Activated naive CD8-positive, alpha-beta T cell treated with anti-CD3 and anti-CD28 coated beads, Interleukin-2, amount 50 U/mL, for 24 hours (primary cell): ENCODE data around the gene EFCAB11.
"Not testable (repeated sequence)": the region's sequence is repeated elsewhere in the genome, so short reads cannot be mapped to it uniquely, and the experiment has no call there.

Experiments used
- ATAC-seq: fragments of 150-1000 bp; cut with Tn5 transposase; one replicate; pipeline ENCODE4 v1.10.0; 2021
- DNase-seq: peaks from one replicate; pipeline ENCODE4 v3.0.0; 2021
- H3K27ac Mint-ChIP-seq: one replicate; pipeline ENCODE4 v1.8.0; 2021; ENCODE audit warnings: mild to moderate bottlenecking, mixed read lengths
- H3K27me3 Mint-ChIP-seq: one replicate; pipeline ENCODE4 v1.8.0; 2021; ENCODE audit warnings: mixed read lengths
- H3K36me3 Mint-ChIP-seq: one replicate; pipeline ENCODE4 v1.8.0; 2021; ENCODE audit warnings: low read depth, mixed read lengths
- H3K4me1 Mint-ChIP-seq: one replicate; pipeline ENCODE4 v1.8.0; 2021; ENCODE audit warnings: mixed read lengths
- H3K4me3 Mint-ChIP-seq: one replicate; pipeline ENCODE4 v1.8.0; 2021; ENCODE audit warnings: mild to moderate bottlenecking, moderate library complexity, mixed read lengths
- H3K9me3 Mint-ChIP-seq: one replicate; pipeline ENCODE4 v1.8.0; 2021; ENCODE audit warnings: mixed read lengths

The EFCAB11 gene

GRCh38 chr14:89884761-89885160 is 69.8 kb downstream of the EFCAB11 start:
- Mint-ChIP-seq H3K9me3 (no peaks in the 10 kb centered on the region), H3K27me3 (no peaks in the 10 kb centered on the region), H3K27ac (no peak overlapping the region), H3K4me3 (no peak overlapping the region), H3K36me3 (no peaks in the 10 kb centered on the region), H3K4me1 (no peaks in the 10 kb centered on the region)
- DNase-seq = no peak
- ATAC-seq = no peak

- H3K4me3 Mint-ChIP-seq = no peak overlapping the region
- no peaks in the 10 kb centered on the region for H3K36me3 Mint-ChIP-seq
- no peak for DNase-seq
- no peaks in the 10 kb centered on the region for H3K9me3 Mint-ChIP-seq
- no peak for ATAC-seq
- no peaks in the 10 kb centered on the region for H3K4me1 Mint-ChIP-seq
- H3K27ac Mint-ChIP-seq = no peak overlapping the region
- H3K27me3 Mint-ChIP-seq = no peaks in the 10 kb centered on the region
Observed at GRCh38 chr14:89881839-89882238, 72.7 kb downstream of the EFCAB11 start.

DNA sequence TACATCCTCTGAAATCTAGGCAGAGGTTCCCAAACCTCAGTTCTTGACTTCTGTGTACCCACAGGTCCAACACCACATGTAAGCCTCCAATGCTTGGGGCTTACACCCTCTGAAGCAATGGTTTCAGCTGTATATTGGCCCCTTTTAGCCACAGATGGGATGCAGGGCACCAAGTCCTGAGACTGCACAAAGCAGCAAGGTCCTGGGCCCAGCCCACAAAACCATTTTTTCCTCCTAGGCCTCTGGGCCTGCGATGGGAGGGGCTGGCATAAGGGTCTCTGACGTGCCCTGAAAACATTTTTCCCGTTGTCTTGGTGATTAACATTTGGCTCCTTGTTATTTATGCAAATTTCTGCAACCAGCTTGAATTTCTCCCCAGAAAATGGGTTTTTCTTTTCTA is 80.4 kb downstream of the EFCAB11 start:
- not testable (repeated sequence) for H3K36me3 Mint-ChIP-seq, ATAC-seq, H3K4me1 Mint-ChIP-seq, H3K27ac Mint-ChIP-seq, DNase-seq, H3K27me3 Mint-ChIP-seq, H3K4me3 Mint-ChIP-seq
- peaks cover 23% of the 10 kb centered on the region for H3K9me3 Mint-ChIP-seq

- DNase-seq = no peak
Observed at GRCh38 chr14:89870316-89870715, 84.2 kb downstream of the EFCAB11 start.

DNA sequence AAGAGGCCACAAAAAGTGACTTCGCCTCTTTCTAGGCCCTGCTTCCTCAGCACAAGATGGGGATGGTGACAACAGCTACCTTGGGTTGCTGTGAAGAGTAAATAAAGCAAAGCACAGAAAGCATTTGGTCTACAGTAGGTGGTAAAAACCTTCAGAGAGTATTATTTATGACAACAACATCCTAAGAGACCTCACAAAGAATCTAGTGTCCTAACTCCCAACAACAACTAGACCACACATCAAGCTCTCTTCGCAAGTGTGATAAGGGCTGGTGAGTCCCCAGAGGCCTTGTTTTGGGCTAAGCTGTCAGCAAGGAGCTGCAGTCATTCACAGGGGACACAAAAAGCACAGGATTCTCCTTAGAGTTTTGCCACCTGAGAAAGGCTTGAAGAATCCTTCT is 84.9 kb downstream of the EFCAB11 start:
- no peak for ATAC-seq
- Mint-ChIP-seq H3K4me3 (no peak overlapping the region), H3K4me1 (no peaks in the 10 kb centered on the region), H3K9me3 (peaks cover 18% of the 10 kb centered on the region), H3K36me3 (peaks cover 3% of the 10 kb centered on the region), H3K27ac (no peak overlapping the region), H3K27me3 (no peaks in the 10 kb centered on the region)
- DNase-seq = no peak

More at GRCh38 chr14:89870316-89870715, 84.2 kb downstream of the EFCAB11 start:
- Mint-ChIP-seq H3K4me1 (no peaks in the 10 kb centered on the region), H3K27ac (no peak overlapping the region), H3K4me3 (no peak overlapping the region), H3K27me3 (no peaks in the 10 kb centered on the region), H3K9me3 (peaks cover 24% of the 10 kb centered on the region), H3K36me3 (peaks cover 5% of the 10 kb centered on the region)
- no peak for ATAC-seq

DNA sequence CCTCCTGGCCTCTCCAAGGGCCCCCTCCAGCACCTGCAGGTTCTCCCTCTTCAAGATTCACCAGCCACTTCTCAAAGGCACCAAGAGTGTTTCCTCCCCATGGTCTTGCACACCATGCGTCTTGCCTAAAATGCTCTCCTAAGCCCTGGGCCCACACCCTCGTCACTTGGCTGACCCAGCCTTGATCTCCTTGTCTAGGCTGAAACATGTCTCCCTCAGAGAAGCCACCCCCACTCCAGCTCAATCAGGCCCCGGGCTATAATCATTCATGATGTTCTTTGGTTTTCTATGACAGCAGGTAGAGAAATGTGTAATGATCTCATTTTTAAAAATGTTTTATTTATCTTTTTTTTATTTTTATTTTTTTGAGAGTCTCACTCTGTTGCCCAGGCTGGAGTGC is 88.1 kb downstream of the EFCAB11 start:
- Mint-ChIP-seq H3K9me3 (peaks cover 4% of the 10 kb centered on the region), H3K4me1 (no peaks in the 10 kb centered on the region), H3K4me3 (no peak overlapping the region), H3K27ac (no peak overlapping the region), H3K36me3 (no peaks in the 10 kb centered on the region), H3K27me3 (no peaks in the 10 kb centered on the region)
- DNase-seq (no peak), ATAC-seq (no peak)

DNA sequence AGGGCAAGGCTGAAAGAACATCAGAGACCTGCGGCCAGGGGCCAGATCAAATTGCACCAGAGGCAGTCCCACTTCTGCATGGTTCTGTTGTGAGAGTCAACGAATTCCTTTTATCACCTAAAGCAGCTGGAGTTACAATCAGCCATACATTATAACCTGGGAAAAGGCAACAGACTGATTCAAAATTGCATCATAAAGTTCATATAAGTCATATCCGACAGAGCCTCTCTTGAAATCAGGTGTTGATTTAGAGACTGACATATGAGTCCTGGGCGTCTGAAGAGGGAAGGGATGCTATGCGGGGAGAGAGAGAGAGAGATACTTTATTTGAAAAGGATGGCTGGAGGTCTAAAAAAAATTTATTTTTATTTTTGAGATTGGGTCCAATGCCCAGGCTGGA is 89.4 kb downstream of the EFCAB11 start:
- H3K27ac Mint-ChIP-seq = no peak overlapping the region
- H3K27me3 Mint-ChIP-seq = no peaks in the 10 kb centered on the region
- H3K36me3 Mint-ChIP-seq = no peaks in the 10 kb centered on the region
- DNase-seq (no peak), ATAC-seq (no peak)
- no peaks in the 10 kb centered on the region for H3K4me1 Mint-ChIP-seq
- H3K9me3 Mint-ChIP-seq = peaks cover 4% of the 10 kb centered on the region
- H3K4me3 Mint-ChIP-seq = no peak overlapping the region

DNA sequence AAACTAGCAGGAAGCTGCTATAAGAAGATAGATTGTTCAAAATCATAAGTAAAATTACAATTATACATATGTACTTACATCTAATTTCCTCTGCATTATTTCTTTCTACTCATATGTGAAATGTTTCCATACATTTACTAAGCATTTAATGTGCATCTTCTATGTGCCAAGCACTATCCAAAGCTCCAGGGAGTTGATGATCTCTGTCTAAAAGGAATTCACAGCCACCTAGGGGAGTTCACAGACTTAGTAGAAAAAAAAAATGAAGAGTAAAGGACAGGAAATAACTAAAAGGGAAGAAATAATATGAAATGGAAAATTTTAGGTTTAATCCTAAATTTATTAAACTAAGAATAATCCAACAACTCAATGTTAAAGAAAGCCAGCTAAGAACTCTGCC is 91.7 kb downstream of the EFCAB11 start:
- H3K4me1 Mint-ChIP-seq = no peaks in the 10 kb centered on the region
- no peak for ATAC-seq
- no peaks in the 10 kb centered on the region for H3K36me3 Mint-ChIP-seq
- H3K9me3 Mint-ChIP-seq = peaks cover 4% of the 10 kb centered on the region
- DNase-seq = no peak
- no peaks in the 10 kb centered on the region for H3K27me3 Mint-ChIP-seq
- H3K4me3 Mint-ChIP-seq = no peak overlapping the region
- H3K27ac Mint-ChIP-seq = no peak overlapping the region

- no peaks in the 10 kb centered on the region for H3K9me3 Mint-ChIP-seq
- ATAC-seq (no peak), DNase-seq (no peak)
- H3K27me3 Mint-ChIP-seq = no peaks in the 10 kb centered on the region
- no peaks in the 10 kb centered on the region for H3K4me1 Mint-ChIP-seq
- H3K4me3 Mint-ChIP-seq = no peak overlapping the region
- no peaks in the 10 kb centered on the region for H3K36me3 Mint-ChIP-seq
- no peak overlapping the region for H3K27ac Mint-ChIP-seq
Observed at GRCh38 chr14:89861630-89862029, 92.9 kb downstream of the EFCAB11 start.

- Mint-ChIP-seq H3K27ac (no peak overlapping the region), H3K4me1 (no peaks in the 10 kb centered on the region), H3K27me3 (no peaks in the 10 kb centered on the region), H3K4me3 (no peak overlapping the region), H3K9me3 (no peaks in the 10 kb centered on the region), H3K36me3 (no peaks in the 10 kb centered on the region)
- no peak for ATAC-seq
- no peak for DNase-seq
Observed at GRCh38 chr14:89858089-89858488, 96.4 kb downstream of the EFCAB11 start.

- Mint-ChIP-seq H3K4me1 (no peaks in the 10 kb centered on the region), H3K36me3 (no peaks in the 10 kb centered on the region), H3K27me3 (no peaks in the 10 kb centered on the region), H3K27ac (no peak overlapping the region), H3K4me3 (no peak overlapping the region), H3K9me3 (no peaks in the 10 kb centered on the region)
- ATAC-seq = no peak
- DNase-seq = no peak
Observed at GRCh38 chr14:89856871-89857345, 97.6 kb downstream of the EFCAB11 start.

DNA sequence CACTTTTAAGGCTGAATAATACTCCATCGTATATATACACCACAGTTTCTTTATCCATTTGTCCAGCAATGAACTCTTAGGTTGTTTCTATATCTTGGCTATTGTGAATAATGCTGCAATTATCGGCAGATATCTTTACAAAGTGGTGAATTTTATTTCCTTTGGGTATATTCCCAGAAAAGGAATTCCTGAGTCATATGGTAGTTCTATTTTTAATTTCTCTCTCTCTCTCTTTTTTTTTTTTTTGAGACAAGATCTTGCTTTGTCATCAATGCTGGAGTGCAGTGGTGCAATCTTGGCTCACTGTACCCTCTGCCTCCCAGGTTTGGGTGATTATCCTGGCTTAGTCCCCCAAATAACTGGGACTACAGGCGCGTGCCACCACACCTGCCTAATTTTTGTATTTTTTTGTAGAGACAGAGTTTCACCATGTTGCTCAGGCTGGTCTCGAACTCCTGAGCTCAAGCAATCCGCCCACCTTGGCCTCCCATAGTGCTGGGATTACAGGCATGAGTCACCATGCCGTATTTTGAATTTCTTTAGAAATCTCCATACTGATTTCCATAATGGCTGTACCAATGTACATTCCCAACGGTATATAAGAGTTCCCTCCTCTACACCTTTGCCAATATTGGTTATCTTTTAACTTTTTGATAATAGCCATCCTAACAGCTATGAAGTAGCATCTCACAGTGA is 98.4 kb downstream of the EFCAB11 start:
- Mint-ChIP-seq H3K9me3 (no peaks in the 10 kb centered on the region), H3K4me3 (no peak overlapping the region), H3K4me1 (no peaks in the 10 kb centered on the region), H3K27me3 (no peaks in the 10 kb centered on the region), H3K36me3 (no peaks in the 10 kb centered on the region), H3K27ac (no peak overlapping the region)
- DNase-seq (no peak), ATAC-seq (no peak)

- H3K4me1 Mint-ChIP-seq = no peaks in the 10 kb centered on the region
- no peaks in the 10 kb centered on the region for H3K36me3 Mint-ChIP-seq
- no peak overlapping the region for H3K4me3 Mint-ChIP-seq
- DNase-seq (no peak), ATAC-seq (no peak)
- H3K27ac Mint-ChIP-seq = no peak overlapping the region
- H3K27me3 Mint-ChIP-seq = no peaks in the 10 kb centered on the region
- H3K9me3 Mint-ChIP-seq = no peaks in the 10 kb centered on the region
Observed at GRCh38 chr14:89853936-89854693, 100.4 kb downstream of the EFCAB11 start.

DNA sequence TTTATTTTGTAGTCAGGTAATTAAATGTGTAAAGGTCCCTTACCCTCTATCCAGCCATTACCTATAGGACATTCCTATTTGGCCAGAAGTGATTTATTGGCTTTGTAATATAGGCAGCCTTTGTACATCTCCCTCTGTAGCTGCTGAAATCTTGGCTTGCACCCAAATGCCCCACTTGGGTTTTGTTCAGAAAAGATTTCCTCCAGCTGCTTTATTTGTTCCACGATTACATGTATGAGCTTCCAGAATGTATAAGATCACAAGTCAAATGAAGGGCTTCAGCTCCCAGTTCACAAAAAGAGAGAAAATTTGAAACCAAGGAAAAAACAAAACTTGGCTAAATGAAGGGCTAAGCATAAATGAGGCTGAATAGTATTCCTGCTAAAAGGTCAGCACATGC is 103.4 kb downstream of the EFCAB11 start:
- DNase-seq (no peak), ATAC-seq (no peak)
- Mint-ChIP-seq H3K4me1 (no peaks in the 10 kb centered on the region), H3K27ac (no peak overlapping the region), H3K9me3 (no peaks in the 10 kb centered on the region), H3K36me3 (no peaks in the 10 kb centered on the region), H3K4me3 (no peak overlapping the region), H3K27me3 (no peaks in the 10 kb centered on the region)

- Mint-ChIP-seq H3K9me3 (no peaks in the 10 kb centered on the region), H3K4me3 (no peak overlapping the region), H3K27me3 (no peaks in the 10 kb centered on the region), H3K4me1 (no peaks in the 10 kb centered on the region), H3K36me3 (no peaks in the 10 kb centered on the region), H3K27ac (no peak overlapping the region)
- DNase-seq (no peak), ATAC-seq (no peak)
Observed at GRCh38 chr14:89849931-89850330, 104.6 kb downstream of the EFCAB11 start.
